ENCODE measurements around the gene CLIP1. TPM values are rescaled to one million over a fixed set of nuclear protein-coding genes. Genes with fewer than 3 reads are reported as not detected.

The CLIP1 gene
- total RNA-seq, 1 donor = 103 TPM

DNA sequence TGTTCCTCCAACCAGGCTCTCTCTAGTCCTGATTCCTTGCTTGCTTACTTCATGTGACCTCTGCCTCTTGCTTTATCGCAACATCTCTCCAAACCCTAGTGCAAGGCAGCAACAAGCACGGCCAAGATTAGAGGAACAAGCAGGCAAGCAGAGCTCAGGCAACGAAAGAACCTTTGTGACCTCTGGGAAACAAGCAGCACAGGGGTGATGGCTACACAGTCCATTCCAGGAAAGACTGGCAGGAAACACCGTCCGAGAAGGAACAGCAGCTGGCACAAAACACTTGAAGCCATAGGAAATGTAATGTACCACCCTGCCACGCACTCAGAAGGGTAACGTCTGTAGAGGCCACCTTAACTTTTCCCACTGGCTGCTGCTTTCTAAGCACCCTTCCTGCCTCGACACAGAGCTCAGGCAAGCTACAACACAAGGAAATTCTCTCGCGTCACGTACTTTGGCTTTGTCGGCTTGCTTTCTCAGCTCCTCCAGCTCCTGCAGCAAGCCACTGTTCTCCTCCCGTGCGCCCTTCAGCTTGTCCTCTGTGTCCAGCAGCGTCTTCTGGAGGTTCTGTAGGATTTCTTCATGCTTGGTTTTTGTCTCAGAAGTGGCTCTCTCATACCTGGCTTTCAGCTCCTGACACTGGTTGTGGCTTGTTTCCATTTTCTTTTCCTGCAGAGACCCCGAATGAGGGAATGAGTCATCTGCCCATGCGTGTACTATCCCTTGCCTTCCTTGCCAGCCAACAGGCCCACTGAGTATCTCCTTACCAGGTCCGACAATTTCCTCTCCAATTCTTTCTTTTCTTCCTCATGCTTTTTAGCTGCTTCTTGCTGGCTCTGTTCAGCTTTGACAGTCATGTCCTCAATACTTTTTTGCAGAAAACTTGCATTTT is 94.7 kb downstream of the CLIP1 start:
- Histone ChIP-seq H2AFZ (ENCODE audit: low read length) (no peak overlapping the region), H3K4me3 (ENCODE audit: insufficient read depth, low read length) (no peak overlapping the region), H3K36me3 (ENCODE audit: insufficient read depth, low read length) (peaks cover 57% of the 10 kb centered on the region), H3K9me3 (ENCODE audit: low read depth, low read length) (no peaks in the 10 kb centered on the region), H3K4me2 (ENCODE audit: insufficient read depth, low read length) (no peak overlapping the region), H3K4me1 (ENCODE audit: insufficient read depth, low read length) (no peaks in the 10 kb centered on the region), H3K27me3 (ENCODE audit: insufficient read depth, low read length) (no peaks in the 10 kb centered on the region), H3K79me2 (ENCODE audit: insufficient read depth, low read length) (no peaks in the 10 kb centered on the region), H3K27ac (ENCODE audit: low read depth, low read length) (no peak overlapping the region), H4K20me1 (ENCODE audit: insufficient read depth, low read length) (peaks cover 2% of the 10 kb centered on the region)
- TF ChIP-seq, protein P1, sequence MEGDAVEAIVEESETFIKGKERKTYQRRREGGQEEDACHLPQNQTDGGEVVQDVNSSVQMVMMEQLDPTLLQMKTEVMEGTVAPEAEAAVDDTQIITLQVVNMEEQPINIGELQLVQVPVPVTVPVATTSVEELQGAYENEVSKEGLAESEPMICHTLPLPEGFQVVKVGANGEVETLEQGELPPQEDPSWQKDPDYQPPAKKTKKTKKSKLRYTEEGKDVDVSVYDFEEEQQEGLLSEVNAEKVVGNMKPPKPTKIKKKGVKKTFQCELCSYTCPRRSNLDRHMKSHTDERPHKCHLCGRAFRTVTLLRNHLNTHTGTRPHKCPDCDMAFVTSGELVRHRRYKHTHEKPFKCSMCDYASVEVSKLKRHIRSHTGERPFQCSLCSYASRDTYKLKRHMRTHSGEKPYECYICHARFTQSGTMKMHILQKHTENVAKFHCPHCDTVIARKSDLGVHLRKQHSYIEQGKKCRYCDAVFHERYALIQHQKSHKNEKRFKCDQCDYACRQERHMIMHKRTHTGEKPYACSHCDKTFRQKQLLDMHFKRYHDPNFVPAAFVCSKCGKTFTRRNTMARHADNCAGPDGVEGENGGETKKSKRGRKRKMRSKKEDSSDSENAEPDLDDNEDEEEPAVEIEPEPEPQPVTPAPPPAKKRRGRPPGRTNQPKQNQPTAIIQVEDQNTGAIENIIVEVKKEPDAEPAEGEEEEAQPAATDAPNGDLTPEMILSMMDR (IDR thresholded peaks at IDR 0.05; ENCODE audit: extremely low read depth, low read depth, low read length) = no peak
- no peak for DNase-seq (ENCODE audit: insufficient read length, low spot score, missing footprints)

DNA sequence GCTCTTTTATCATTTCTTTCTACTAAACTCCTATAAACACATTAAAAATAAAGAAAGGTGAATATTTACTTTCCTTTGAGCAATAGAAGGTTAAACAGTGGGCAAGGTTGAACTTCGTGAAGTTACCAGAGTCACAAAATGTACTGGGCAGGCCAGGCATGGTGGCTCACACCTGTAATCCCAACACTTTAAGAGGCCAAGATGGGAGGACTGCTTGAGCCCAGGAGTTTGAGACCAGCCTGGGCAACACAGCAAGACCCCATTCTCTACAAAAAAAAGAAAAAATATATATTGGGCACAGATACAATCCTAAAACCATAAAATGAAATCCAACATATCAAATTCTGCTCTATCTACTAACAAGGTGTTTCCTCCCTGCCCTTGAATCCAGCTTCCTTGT is 95.5 kb downstream of the CLIP1 start:
- Histone ChIP-seq H3K4me2 (ENCODE audit: insufficient read depth, low read length) (no peak overlapping the region), H3K27me3 (ENCODE audit: insufficient read depth, low read length) (no peaks in the 10 kb centered on the region), H4K20me1 (ENCODE audit: insufficient read depth, low read length) (peaks cover 3% of the 10 kb centered on the region), H3K36me3 (ENCODE audit: insufficient read depth, low read length) (peaks cover 54% of the 10 kb centered on the region), H3K9me3 (ENCODE audit: low read depth, low read length) (no peaks in the 10 kb centered on the region), H3K4me3 (ENCODE audit: insufficient read depth, low read length) (no peak overlapping the region), H3K27ac (ENCODE audit: low read depth, low read length) (no peak overlapping the region), H3K79me2 (ENCODE audit: insufficient read depth, low read length) (peaks cover 3% of the 10 kb centered on the region), H2AFZ (ENCODE audit: low read length) (no peak overlapping the region), H3K4me1 (ENCODE audit: insufficient read depth, low read length) (no peaks in the 10 kb centered on the region)
- DNase-seq (ENCODE audit: insufficient read length, low spot score, missing footprints) = no peak
- TF ChIP-seq, protein P1 (IDR thresholded peaks at IDR 0.05; ENCODE audit: extremely low read depth, low read depth, low read length) = no peak

DNA sequence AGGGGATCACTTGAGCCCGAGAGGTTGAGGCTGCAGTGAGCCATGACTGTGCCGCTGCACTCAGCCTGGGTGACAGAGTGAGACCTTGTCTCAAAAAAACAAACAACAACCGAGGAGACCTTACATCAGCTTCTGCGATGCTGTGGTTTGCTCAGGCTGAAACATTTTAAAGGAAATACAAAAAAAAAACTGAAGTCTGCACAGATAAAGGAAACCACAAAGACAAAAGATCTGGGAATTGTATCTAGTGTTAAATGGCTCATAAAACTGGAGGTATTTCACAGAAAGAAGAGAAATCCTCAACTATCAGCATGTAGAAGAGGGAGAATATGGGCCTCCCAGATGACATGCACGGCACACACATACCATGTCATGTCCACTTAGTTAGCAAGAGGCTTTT is 95.9 kb downstream of the CLIP1 start:
- DNase-seq (ENCODE audit: insufficient read length, low spot score, missing footprints) = no peak
- TF ChIP-seq, protein P1 (IDR thresholded peaks at IDR 0.05; ENCODE audit: extremely low read depth, low read depth, low read length) = no peak
- no peak overlapping the region for H2AFZ ChIP-seq (ENCODE audit: low read length)
- no peaks in the 10 kb centered on the region for H3K27me3 ChIP-seq (ENCODE audit: insufficient read depth, low read length)
- H3K36me3 ChIP-seq (ENCODE audit: insufficient read depth, low read length) = peaks cover 58% of the 10 kb centered on the region
- no peaks in the 10 kb centered on the region for H3K9me3 ChIP-seq (ENCODE audit: low read depth, low read length)
- H3K4me3 ChIP-seq (ENCODE audit: insufficient read depth, low read length) = no peak overlapping the region
- H4K20me1 ChIP-seq (ENCODE audit: insufficient read depth, low read length) = peaks cover 3% of the 10 kb centered on the region
- no peak overlapping the region for H3K4me2 ChIP-seq (ENCODE audit: insufficient read depth, low read length)
- H3K4me1 ChIP-seq (ENCODE audit: insufficient read depth, low read length) = no peaks in the 10 kb centered on the region
- peaks cover 3% of the 10 kb centered on the region for H3K79me2 ChIP-seq (ENCODE audit: insufficient read depth, low read length)
- no peak overlapping the region for H3K27ac ChIP-seq (ENCODE audit: low read depth, low read length)

DNA sequence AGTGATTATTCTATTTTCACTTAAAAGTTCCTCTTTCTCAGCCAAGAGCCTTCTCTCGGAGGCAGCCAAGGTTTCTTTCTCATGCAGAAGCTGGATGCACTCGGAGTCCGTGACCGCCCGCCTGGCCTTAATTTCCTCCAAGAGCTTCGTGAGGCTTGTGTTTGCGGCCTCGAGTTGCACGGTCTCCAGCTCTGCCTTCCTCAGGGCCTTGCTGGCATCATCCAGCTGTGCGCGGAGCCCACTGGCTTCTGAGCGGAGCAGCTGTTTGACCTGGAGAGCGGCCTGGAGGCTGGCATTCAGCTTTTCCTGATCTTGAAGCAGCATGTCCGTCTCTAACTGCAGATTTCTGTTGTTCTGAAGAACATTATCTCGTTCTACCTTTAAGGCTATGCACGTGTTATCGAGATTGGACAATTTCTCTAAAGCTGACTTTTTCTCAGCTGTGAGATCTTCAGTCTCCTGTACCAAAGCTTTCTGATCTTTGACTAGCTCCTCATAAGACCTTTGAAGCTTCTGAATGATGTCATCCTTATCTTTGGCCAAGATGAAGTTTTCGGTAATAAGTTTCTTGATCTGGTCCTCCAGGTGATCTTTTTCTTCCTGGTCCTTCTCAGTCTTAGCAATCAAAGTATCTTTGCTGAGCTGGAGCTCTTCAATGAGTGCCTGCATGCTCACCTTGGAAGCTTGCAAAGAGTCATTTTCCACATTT is 99.0 kb downstream of the CLIP1 start:
- TF ChIP-seq, protein P1 (IDR thresholded peaks at IDR 0.05; ENCODE audit: extremely low read depth, low read depth, low read length) = no peak
- Histone ChIP-seq H3K27ac (ENCODE audit: low read depth, low read length) (no peak overlapping the region), H3K27me3 (ENCODE audit: insufficient read depth, low read length) (no peaks in the 10 kb centered on the region), H3K4me2 (ENCODE audit: insufficient read depth, low read length) (no peak overlapping the region), H2AFZ (ENCODE audit: low read length) (no peak overlapping the region), H3K79me2 (ENCODE audit: insufficient read depth, low read length) (peaks cover 3% of the 10 kb centered on the region), H3K4me1 (ENCODE audit: insufficient read depth, low read length) (peaks cover 14% of the 10 kb centered on the region), H3K36me3 (ENCODE audit: insufficient read depth, low read length) (peaks cover 46% of the 10 kb centered on the region), H3K9me3 (ENCODE audit: low read depth, low read length) (no peaks in the 10 kb centered on the region), H3K4me3 (ENCODE audit: insufficient read depth, low read length) (no peak overlapping the region), H4K20me1 (ENCODE audit: insufficient read depth, low read length) (peaks cover 3% of the 10 kb centered on the region)
- DNase-seq (ENCODE audit: insufficient read length, low spot score, missing footprints) = no peak

Measured in osteoblast (primary cell).